ENCODE measurements around the gene DCDC2. TPM values are rescaled to one million over a fixed set of nuclear protein-coding genes. Genes with fewer than 3 reads are reported as not detected.
A peak's percentile ranks its signal among the peaks of the same experiment; 100 is the strongest.
"Not testable (repeated sequence)": the region's sequence is repeated elsewhere in the genome, so short reads cannot be mapped to it uniquely, and the experiment has no call there.

The DCDC2 gene
- total RNA-seq, 1 donor from 2014 or later: 0.30 TPM

DNA sequence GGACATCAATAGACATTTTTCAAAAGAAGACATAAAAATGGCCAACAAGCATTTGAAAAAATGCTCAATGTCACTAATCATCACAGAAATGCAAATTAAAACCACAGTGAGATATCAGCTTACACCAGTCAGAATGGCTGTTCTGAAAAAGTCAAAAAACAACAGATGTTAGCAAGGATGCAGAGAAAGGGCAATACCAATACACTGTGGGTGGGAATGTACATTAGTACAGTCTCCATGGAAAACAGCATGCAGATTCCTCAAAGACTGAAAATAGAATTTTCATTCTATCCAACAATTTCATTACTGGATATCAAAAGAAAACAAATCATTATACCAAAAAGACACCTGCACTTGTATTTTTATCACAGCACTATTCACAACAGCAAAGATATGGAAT, 85.3 kb downstream of the DCDC2 start:
- Mint-ChIP-seq H3K27ac (ENCODE audit: unreplicated experiment) (no peak overlapping the region), H3K4me1 (no peaks in the 10 kb centered on the region), H3K9me3 (no peaks in the 10 kb centered on the region), H3K36me3 (ENCODE audit: low read depth) (no peaks in the 10 kb centered on the region), H3K27me3 (ENCODE audit: low read depth) (no peaks in the 10 kb centered on the region), H3K4me3 (no peak overlapping the region)
- no peak for DNase-seq (ENCODE audit: low read depth, low spot score)
- TF ChIP-seq, protein P1, sequence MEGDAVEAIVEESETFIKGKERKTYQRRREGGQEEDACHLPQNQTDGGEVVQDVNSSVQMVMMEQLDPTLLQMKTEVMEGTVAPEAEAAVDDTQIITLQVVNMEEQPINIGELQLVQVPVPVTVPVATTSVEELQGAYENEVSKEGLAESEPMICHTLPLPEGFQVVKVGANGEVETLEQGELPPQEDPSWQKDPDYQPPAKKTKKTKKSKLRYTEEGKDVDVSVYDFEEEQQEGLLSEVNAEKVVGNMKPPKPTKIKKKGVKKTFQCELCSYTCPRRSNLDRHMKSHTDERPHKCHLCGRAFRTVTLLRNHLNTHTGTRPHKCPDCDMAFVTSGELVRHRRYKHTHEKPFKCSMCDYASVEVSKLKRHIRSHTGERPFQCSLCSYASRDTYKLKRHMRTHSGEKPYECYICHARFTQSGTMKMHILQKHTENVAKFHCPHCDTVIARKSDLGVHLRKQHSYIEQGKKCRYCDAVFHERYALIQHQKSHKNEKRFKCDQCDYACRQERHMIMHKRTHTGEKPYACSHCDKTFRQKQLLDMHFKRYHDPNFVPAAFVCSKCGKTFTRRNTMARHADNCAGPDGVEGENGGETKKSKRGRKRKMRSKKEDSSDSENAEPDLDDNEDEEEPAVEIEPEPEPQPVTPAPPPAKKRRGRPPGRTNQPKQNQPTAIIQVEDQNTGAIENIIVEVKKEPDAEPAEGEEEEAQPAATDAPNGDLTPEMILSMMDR (conservative IDR thresholded peaks at IDR 0.05): no peak

DNA sequence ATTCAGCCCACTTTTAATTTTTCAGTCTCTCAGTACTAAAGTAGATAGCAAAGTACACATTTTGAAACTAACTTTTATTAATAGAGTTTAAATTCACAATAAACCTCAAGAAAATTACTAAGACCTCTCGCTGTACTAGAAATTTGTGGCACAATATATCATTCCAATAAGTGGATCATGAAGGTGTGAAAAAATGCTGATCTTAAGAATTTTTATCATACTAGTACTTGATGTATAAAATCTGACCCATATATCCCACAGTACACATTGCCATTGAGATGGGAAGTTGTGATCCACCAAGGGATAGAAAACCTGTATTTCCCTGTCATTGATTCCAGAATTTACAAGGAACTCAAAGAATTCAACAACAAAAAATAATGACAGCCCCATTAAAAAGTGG, 85.7 kb downstream of the DCDC2 start:
- Mint-ChIP-seq H3K4me1 (no peaks in the 10 kb centered on the region), H3K4me3 (no peak overlapping the region), H3K9me3 (no peaks in the 10 kb centered on the region), H3K36me3 (ENCODE audit: low read depth) (no peaks in the 10 kb centered on the region), H3K27me3 (ENCODE audit: low read depth) (no peaks in the 10 kb centered on the region), H3K27ac (ENCODE audit: unreplicated experiment) (no peak overlapping the region)
- DNase-seq (ENCODE audit: low read depth, low spot score): no peak
- TF ChIP-seq, protein P1 (conservative IDR thresholded peaks at IDR 0.05): no peak

DNA sequence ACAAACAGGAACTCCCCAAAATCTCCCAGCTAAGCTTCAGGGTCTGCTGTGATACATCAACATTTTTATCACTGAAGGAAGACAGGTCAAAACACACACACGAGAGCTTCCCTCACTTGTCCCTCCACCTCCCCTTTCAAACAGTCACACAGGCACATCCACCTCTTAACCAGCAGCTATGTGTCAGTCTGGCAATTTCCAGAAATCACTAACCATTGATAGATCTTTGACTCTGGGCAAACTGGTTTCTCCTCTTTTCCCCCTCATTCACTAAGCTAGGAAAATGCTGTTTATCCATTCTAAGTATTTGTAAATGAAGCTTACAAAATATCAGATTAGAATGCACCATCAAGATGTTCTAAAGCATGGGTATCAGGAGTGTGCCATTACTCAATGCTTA, 87.8 kb downstream of the DCDC2 start:
- Mint-ChIP-seq H3K9me3 (no peaks in the 10 kb centered on the region), H3K27ac (ENCODE audit: unreplicated experiment) (no peak overlapping the region), H3K4me3 (no peak overlapping the region), H3K36me3 (ENCODE audit: low read depth) (no peaks in the 10 kb centered on the region), H3K27me3 (ENCODE audit: low read depth) (no peaks in the 10 kb centered on the region), H3K4me1 (no peaks in the 10 kb centered on the region)
- TF ChIP-seq, protein P1 (conservative IDR thresholded peaks at IDR 0.05): no peak
- no peak for DNase-seq (ENCODE audit: low read depth, low spot score)

DNA sequence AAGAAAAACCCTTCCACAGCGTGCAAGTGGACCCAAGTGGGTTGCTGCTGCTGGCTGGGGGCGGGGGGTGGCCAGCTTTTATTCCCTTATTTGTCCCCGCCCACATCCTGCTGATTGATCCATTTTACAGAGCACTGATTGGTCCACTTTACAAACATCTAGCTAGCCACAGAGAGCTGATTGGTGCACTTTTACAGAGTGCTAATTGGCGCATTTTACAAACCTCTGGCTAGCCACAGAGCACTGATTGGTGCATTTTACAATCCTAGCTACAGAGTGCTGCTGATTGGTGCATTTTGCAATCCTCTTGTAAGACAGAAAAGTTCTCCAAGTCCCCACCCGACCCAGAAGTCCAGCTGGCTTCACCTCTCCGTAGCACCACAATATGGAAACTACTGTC, 99.6 kb downstream of the DCDC2 start:
- H3K9me3 Mint-ChIP-seq; H3K27me3 Mint-ChIP-seq (ENCODE audit: low read depth); H3K27ac Mint-ChIP-seq (ENCODE audit: unreplicated experiment); H3K36me3 Mint-ChIP-seq (ENCODE audit: low read depth); H3K4me1 Mint-ChIP-seq; DNase-seq (ENCODE audit: low read depth, low spot score); H3K4me3 Mint-ChIP-seq: not testable (repeated sequence)

DNA sequence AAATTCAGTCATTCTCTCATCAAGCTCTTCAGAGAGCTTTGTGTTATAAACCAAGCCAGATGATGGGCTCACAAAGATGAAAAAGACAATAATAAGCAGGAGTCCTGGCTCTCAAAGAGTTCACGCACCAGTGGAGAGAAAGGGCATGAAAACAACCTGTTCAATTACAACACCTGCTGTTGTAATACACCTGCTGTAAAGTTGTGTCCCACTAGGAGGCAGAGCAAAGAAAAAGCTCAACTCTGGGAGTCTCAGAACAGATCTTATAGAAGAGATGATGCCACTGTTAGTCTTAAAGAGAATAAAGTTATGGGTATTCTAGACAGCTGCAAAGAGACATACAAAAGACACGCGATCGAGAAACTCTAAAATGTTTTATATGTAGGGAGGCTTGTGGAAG, 100.6 kb downstream of the DCDC2 start:
- H3K36me3 Mint-ChIP-seq (ENCODE audit: low read depth): peaks cover 9% of the 10 kb centered on the region
- H3K9me3 Mint-ChIP-seq: peaks cover 4% of the 10 kb centered on the region
- H3K4me3 Mint-ChIP-seq: no peak overlapping the region
- TF ChIP-seq, protein P1 (conservative IDR thresholded peaks at IDR 0.05): peak; percentile 35
- no peak overlapping the region for H3K27ac Mint-ChIP-seq (ENCODE audit: unreplicated experiment)
- DNase-seq (ENCODE audit: low read depth, low spot score): no peak
- peaks cover 10% of the 10 kb centered on the region for H3K4me1 Mint-ChIP-seq
- no peaks in the 10 kb centered on the region for H3K27me3 Mint-ChIP-seq (ENCODE audit: low read depth)

DNA sequence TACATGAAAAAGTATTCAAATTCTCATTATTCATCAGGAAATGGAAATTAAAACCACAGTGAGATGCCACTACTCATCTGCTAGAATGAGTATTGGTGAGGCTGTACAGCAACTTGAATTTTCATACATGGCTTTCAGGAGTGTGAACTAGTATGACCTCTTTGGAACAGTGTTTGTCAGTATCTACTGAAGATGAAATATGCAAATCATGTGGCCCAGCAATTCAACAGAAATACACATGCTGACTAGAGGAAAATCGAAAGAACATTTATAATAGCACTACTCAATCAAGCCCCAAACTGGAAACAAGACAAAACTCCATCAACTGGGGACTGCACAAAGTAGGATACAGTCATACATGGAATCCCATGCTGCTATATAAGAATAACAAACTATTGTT, 102.2 kb downstream of the DCDC2 start:
- Mint-ChIP-seq H3K4me1 (peaks cover 18% of the 10 kb centered on the region), H3K9me3 (peaks cover 4% of the 10 kb centered on the region), H3K27ac (ENCODE audit: unreplicated experiment) (no peak overlapping the region), H3K27me3 (ENCODE audit: low read depth) (no peaks in the 10 kb centered on the region), H3K4me3 (no peak overlapping the region), H3K36me3 (ENCODE audit: low read depth) (peaks cover 10% of the 10 kb centered on the region)
- TF ChIP-seq, protein P1 (conservative IDR thresholded peaks at IDR 0.05): no peak
- DNase-seq (ENCODE audit: low read depth, low spot score): no peak
